Hepatocyte (in vitro differentiated cells): ENCODE results near the gene FOXB1. TPM values are rescaled to one million over a fixed set of nuclear protein-coding genes. Genes with fewer than 3 reads are reported as not detected.

ENCODE experiments used
- DNase-seq: peaks from one replicate; pipeline ENCODE4 v3.0.0-alpha.2; 2016; ENCODE audit warnings: low spot score
- H2AFZ ChIP-seq: fragments of 200-600 bp; sonication (generic); 2 replicates; pipeline ENCODE4 v1.6.0; 2016; ENCODE audit warnings: antibody characterized with exemption, mild to moderate bottlenecking
- H3K27ac ChIP-seq: fragments of 200-600 bp; sonication (generic); 2 replicates; pipeline ENCODE4 v1.5.1; 2016; ENCODE audit warnings: mild to moderate bottlenecking
- H3K27me3 ChIP-seq: fragments of 200-600 bp; sonication (generic); 2 replicates; pipeline ENCODE4 v1.6.1; 2016
- H3K36me3 ChIP-seq: fragments of 200-600 bp; sonication (generic); replicated peaks from 2 replicates; pipeline ENCODE4 v1.5.1; 2016; ENCODE audit warnings: low read depth; ENCODE audit not compliant: insufficient read depth
- H3K4me1 ChIP-seq: fragments of 200-600 bp; sonication (generic); 2 replicates; pipeline ENCODE4 v1.5.1; 2016; ENCODE audit warnings: mild to moderate bottlenecking, moderate library complexity; ENCODE audit not compliant: insufficient read depth
- H3K4me2 ChIP-seq: fragments of 200-600 bp; sonication (generic); 2 replicates; pipeline ENCODE4 v1.6.0; 2016
- H3K4me3 ChIP-seq: fragments of 200-600 bp; sonication (generic); 2 replicates; pipeline ENCODE4 v1.5.1; 2016; ENCODE audit warnings: mild to moderate bottlenecking
- H3K79me2 ChIP-seq: fragments of 200-600 bp; sonication (generic); 2 replicates; pipeline ENCODE4 v1.6.0; 2017; ENCODE audit warnings: mild to moderate bottlenecking
- H3K9me2 ChIP-seq: fragments of 200-600 bp; sonication (generic); replicated peaks from 2 replicates; pipeline ENCODE4 v1.6.0; 2017; ENCODE audit warnings: mild to moderate bottlenecking; ENCODE audit not compliant: insufficient read depth
- H3K9me3 ChIP-seq: fragments of 200-600 bp; sonication (generic); 2 replicates; pipeline ENCODE4 v1.5.1; 2016; ENCODE audit warnings: low read depth, mild to moderate bottlenecking
- H4K20me1 ChIP-seq: fragments of 200-600 bp; sonication (generic); 2 replicates; pipeline ENCODE4 v1.6.0; 2016; ENCODE audit warnings: mild to moderate bottlenecking; ENCODE audit not compliant: insufficient read depth, poor library complexity, severe bottlenecking
- EZH2 ChIP-seq: fragments of 200-600 bp; sonication (generic); IDR thresholded peaks from 2 replicates; pipeline ENCODE4 v1.6.1; 2016; ENCODE audit warnings: antibody characterized with exemption, mild to moderate bottlenecking, borderline replicate concordance
- EZH2phosphoT487 ChIP-seq: fragments of 200-600 bp; sonication (generic); IDR thresholded peaks from one replicate; pipeline ENCODE4 v1.6.1; 2018; ENCODE audit warnings: antibody characterized with exemption, mild to moderate bottlenecking, low read depth, moderate library complexity; ENCODE audit not compliant: unreplicated experiment, severe bottlenecking
- whole genome bisulfite sequencing: methylation state at CpG from one replicate; pipeline ENCODE4 v1.1.6; 2016; ENCODE audit warnings: low lambda C conversion rate; ENCODE audit errors: missing lambda C conversion rate; 5-methylcytosine and 5-hydroxymethylcytosine counted together
- polyA plus RNA-seq: library from polyadenylated mRNA; unstranded; fragments of >200 nt; fragmentation: Nextera tagmentation; extraction: Ambion mirVana; gene quantifications from 2 replicates; pipeline ENCODE4 v1.2.1, GENCODE V29; 2016
- total RNA-seq: library from RNA; depleted of rRNA; stranded (reverse); fragments of >200 nt; gene quantifications from 2 replicates; pipeline ENCODE4 v1.2.3, GENCODE V29; 2014
- TF ChIP-seq, protein P1 (sequence below): fragments of 200-600 bp; sonication (generic); IDR thresholded peaks from 2 replicates; pipeline ENCODE4 v1.5.1; 2016; ENCODE audit warnings: antibody characterized with exemption, mild to moderate bottlenecking; ENCODE audit not compliant: poor library complexity

FOXB1 gene
- total and polyA plus RNA-seq, 2 experiments from 2014 or later, result not detected

DNA sequence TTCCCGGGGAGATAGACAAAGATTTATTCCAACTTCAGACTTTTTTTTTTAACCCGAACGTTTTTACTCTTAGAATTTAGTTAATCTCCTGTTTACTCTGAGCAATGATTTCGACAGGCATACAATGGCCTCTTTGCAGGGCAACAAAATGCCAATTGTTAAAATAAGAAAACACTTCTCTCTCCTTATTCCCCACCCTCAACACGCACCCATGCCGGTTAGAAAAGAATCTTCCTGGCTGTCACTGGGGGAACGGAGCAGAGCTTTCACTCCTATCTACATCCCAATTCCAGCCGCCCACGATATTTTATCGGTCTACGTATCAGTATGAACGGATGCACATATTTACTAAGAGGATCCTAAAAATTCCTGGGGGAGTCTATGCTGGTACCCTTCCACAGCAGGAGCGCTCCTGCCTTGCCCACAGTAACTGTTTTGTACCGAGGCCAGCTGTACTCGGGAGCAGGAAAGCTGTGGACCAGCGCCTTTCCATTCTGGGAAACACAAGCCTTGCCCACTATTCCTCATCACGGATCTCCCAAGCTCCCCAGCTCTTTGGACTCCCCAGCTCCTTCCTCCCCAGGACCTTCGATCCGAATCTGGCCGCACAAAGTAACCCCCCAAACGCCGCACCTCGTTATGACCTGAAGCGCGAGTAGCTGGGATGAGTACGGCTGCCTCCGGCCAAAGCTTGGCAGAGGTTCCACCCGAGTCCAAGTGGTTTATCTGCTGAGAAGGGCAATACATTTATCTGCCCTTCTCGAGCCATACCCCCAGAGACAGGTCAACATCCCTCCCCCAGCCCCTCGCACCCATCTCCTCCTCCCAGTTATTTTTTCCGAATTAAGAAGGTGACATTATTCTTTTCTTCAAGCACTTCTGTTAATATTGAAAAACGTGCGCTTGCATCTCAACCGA lies 2.2 kb upstream of the FOXB1 start:
- 4% methylated on average over 34 of the region's 34 CpGs for WGBS
- H3K4me3 ChIP-seq, result no peak overlapping the region
- H3K9me3 ChIP-seq, result no peaks in the 10 kb centered on the region
- H3K4me1 ChIP-seq, result peaks cover 25% of the 10 kb centered on the region
- no peaks in the 10 kb centered on the region for H3K9me2 ChIP-seq
- no peaks in the 10 kb centered on the region for H3K36me3 ChIP-seq
- H2AFZ ChIP-seq, result peak overlapping the region; percentile 16
- no peaks in the 10 kb centered on the region for H4K20me1 ChIP-seq
- peaks cover 99% of the 10 kb centered on the region for H3K27me3 ChIP-seq
- H3K4me2 ChIP-seq, result no peak overlapping the region
- no peak overlapping the region for H3K27ac ChIP-seq
- no peaks in the 10 kb centered on the region for H3K79me2 ChIP-seq
- TF ChIP-seq, protein P1, sequence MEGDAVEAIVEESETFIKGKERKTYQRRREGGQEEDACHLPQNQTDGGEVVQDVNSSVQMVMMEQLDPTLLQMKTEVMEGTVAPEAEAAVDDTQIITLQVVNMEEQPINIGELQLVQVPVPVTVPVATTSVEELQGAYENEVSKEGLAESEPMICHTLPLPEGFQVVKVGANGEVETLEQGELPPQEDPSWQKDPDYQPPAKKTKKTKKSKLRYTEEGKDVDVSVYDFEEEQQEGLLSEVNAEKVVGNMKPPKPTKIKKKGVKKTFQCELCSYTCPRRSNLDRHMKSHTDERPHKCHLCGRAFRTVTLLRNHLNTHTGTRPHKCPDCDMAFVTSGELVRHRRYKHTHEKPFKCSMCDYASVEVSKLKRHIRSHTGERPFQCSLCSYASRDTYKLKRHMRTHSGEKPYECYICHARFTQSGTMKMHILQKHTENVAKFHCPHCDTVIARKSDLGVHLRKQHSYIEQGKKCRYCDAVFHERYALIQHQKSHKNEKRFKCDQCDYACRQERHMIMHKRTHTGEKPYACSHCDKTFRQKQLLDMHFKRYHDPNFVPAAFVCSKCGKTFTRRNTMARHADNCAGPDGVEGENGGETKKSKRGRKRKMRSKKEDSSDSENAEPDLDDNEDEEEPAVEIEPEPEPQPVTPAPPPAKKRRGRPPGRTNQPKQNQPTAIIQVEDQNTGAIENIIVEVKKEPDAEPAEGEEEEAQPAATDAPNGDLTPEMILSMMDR, result no peak
- TF ChIP-seq EZH2 (peak; percentile 90), EZH2phosphoT487 (peak; percentile 8)
- no peak for DNase-seq

DNA sequence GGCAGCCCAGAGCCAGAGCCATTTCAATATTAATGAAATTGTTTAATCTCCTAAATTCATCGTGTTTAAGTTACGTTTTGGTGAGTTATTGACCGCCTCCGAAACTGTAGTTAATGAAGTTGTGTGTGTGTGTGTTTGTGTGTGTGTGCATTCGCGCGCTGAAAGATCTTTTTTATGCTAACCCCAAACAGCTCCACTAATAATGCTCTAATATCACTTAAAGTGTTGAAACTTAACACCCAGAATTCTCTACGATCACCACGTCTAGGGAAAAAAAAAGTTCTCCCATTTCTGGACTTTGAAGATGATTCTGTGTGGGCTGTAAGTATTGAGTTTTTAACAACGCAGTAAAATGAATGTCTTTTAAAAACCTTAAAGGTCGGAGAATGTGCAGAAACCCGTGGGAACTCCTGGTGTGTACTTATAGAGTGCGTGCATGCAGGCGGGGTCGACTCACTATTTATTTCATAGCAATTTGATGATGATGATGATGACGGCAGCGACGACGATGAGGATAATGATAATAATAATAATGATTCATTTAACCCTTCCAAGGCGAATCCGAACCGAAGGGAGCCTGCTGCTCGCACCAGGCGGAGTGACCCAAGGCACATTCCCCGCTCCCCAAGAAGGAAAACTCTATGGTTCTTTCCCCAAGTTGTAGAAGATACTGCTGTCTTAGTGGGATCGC lies 1.4 kb upstream of the FOXB1 start:
- no peaks in the 10 kb centered on the region for H4K20me1 ChIP-seq
- TF ChIP-seq EZH2phosphoT487 (peak; percentile 88), EZH2 (peak; percentile 6)
- TF ChIP-seq, protein P1, result no peak
- no peak for DNase-seq
- 5% methylated on average over 26 of the region's 26 CpGs for WGBS
- H3K27ac ChIP-seq, result no peak overlapping the region
- peak overlapping the region; percentile 16 for H2AFZ ChIP-seq
- H3K36me3 ChIP-seq, result no peaks in the 10 kb centered on the region
- H3K9me2 ChIP-seq, result no peaks in the 10 kb centered on the region
- H3K4me1 ChIP-seq, result peaks cover 25% of the 10 kb centered on the region
- H3K4me2 ChIP-seq, result no peak overlapping the region
- H3K4me3 ChIP-seq, result no peak overlapping the region
- H3K27me3 ChIP-seq, result peaks cover 99% of the 10 kb centered on the region
- no peaks in the 10 kb centered on the region for H3K9me3 ChIP-seq
- no peaks in the 10 kb centered on the region for H3K79me2 ChIP-seq

DNA sequence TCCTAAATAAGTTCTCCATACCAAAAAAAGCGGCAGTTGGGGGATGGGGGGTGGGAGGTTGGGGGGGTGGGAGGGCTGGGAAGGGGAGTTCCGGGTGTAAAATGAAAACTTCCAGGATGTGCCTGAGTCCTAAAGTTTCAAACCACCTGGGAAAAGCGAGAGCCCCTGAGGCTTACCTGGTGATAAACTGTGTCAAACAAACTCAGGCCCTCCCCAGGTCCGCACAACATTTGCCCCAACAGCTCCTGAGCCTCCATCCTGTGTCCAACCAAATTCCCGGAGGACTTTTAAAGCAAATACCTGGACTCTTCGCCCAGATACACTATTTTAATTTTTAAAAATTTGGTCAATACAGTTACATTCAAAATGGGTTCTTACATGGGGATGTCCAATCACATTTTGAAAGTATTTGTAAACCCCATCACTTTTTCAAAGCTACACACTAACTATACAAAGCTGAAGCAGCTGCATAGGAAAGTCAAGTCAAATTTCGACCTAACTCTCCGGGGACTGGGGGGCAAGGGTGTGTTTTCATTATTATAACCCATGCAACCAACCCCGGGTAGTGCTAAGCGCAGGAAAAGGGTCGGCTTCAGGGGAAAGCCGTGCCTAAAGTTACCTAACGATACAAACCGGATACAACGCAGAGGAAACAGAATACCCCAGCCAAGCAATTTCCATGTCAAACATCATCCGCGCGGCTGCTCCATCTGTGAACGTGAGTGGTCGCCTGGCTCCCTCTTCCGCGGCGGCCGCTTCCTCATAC lies 685 bp upstream of the FOXB1 start:
- no peaks in the 10 kb centered on the region for H3K9me3 ChIP-seq
- H3K4me3 ChIP-seq, result no peak overlapping the region
- H3K27me3 ChIP-seq, result peaks cover 99% of the 10 kb centered on the region
- no peaks in the 10 kb centered on the region for H3K36me3 ChIP-seq
- TF ChIP-seq EZH2phosphoT487, result peak; percentile 88
- no peak for TF ChIP-seq EZH2
- peaks cover 25% of the 10 kb centered on the region for H3K4me1 ChIP-seq
- H2AFZ ChIP-seq, result no peak overlapping the region
- DNase-seq, result no peak
- peak overlapping the region; percentile 74 for H3K4me2 ChIP-seq
- H3K9me2 ChIP-seq, result no peaks in the 10 kb centered on the region
- no peaks in the 10 kb centered on the region for H3K79me2 ChIP-seq
- no peaks in the 10 kb centered on the region for H4K20me1 ChIP-seq
- H3K27ac ChIP-seq, result no peak overlapping the region
- WGBS, result 1% methylated on average over 24 of the region's 24 CpGs
